ENCODE measurements around the gene MAMDC2.

GRCh38 chr9:70049236-70049635 lies 5.6 kb downstream of the MAMDC2 start:
- TF ChIP-seq CTCF (conservative IDR thresholded peaks at IDR 0.05; ENCODE audit: low read length) (no peak), EZH2phosphoT487 (IDR thresholded peaks at IDR 0.05; ENCODE audit: borderline replicate concordance) (no peak)
